HUES64 (cell line): Measurements from ENCODE around the gene SPNS2.

ENCODE experiments used
- H3K27ac ChIP-seq: 2 replicates; pipeline ENCODE4 v1.7.0; 2013; ENCODE audit warnings: low read depth, low read length, inconsistent platforms
- H3K27me3 ChIP-seq: 2 replicates; pipeline ENCODE4 v1.6.1; 2013; ENCODE audit warnings: mild to moderate bottlenecking, low read length; ENCODE audit not compliant: insufficient read depth
- H3K36me3 ChIP-seq: 2 replicates; pipeline ENCODE4 v1.6.1; 2013; ENCODE audit warnings: mild to moderate bottlenecking, low read length; ENCODE audit not compliant: insufficient read depth
- H3K4me1 ChIP-seq: 2 replicates; pipeline ENCODE4 v1.6.1; 2013; ENCODE audit warnings: mild to moderate bottlenecking, low read length, moderate library complexity; ENCODE audit not compliant: insufficient read depth
- H3K4me3 ChIP-seq: 2 replicates; pipeline ENCODE4 v1.5.1; 2013; ENCODE audit warnings: mild to moderate bottlenecking, low read length, moderate library complexity
- H3K9ac ChIP-seq: 2 replicates; pipeline ENCODE4 v1.6.1; 2013; ENCODE audit warnings: mild to moderate bottlenecking, low read depth, low read length
- H3K9me3 ChIP-seq: 2 replicates; pipeline ENCODE4 v1.6.1; 2013; ENCODE audit warnings: low read depth, low read length; ENCODE audit not compliant: insufficient read depth
- whole genome bisulfite sequencing: fragments of 150-250, 120-280 bp; methylation state at CpG from one replicate; pipeline ENCODE4 v1.1.7; 2013; ENCODE audit warnings: missing lambda C conversion rate; 5-methylcytosine and 5-hydroxymethylcytosine counted together

SPNS2 gene

GRCh38 chr17:4549781-4550533, 51.3 kb downstream of the SPNS2 start:
- no peak overlapping the region for H3K9ac ChIP-seq
- H3K36me3 ChIP-seq: peaks cover 91% of the 10 kb centered on the region

GRCh38 chr17:4550534-4551039, 51.9 kb downstream of the SPNS2 start:
- H3K27me3 ChIP-seq: no peaks in the 10 kb centered on the region
- WGBS: 96% methylated on average over 16 of the region's 16 CpGs
- peaks cover 86% of the 10 kb centered on the region for H3K36me3 ChIP-seq
- H3K9ac ChIP-seq: no peak overlapping the region
- peaks cover 7% of the 10 kb centered on the region for H3K4me1 ChIP-seq
- H3K27ac ChIP-seq: no peak overlapping the region
- no peak overlapping the region for H3K4me3 ChIP-seq
- H3K9me3 ChIP-seq: no peaks in the 10 kb centered on the region

More at GRCh38 chr17:4549781-4550533, 51.3 kb downstream of the SPNS2 start:
- peaks cover 5% of the 10 kb centered on the region; the same call in 1 of the 2 replicates for H3K4me1 ChIP-seq
- WGBS: 94% methylated on average over 25 of the region's 25 CpGs
- no peaks in the 10 kb centered on the region for H3K27me3 ChIP-seq
- H3K27ac ChIP-seq: no peak overlapping the region
- no peak overlapping the region for H3K4me3 ChIP-seq
- H3K9me3 ChIP-seq: no peaks in the 10 kb centered on the region

GRCh38 chr17:4551141-4551540, 52.5 kb downstream of the SPNS2 start:
- no peaks in the 10 kb centered on the region for H3K27me3 ChIP-seq
- no peak overlapping the region for H3K9ac ChIP-seq
- no peaks in the 10 kb centered on the region for H3K9me3 ChIP-seq
- H3K4me1 ChIP-seq: peaks cover 12% of the 10 kb centered on the region
- no peak overlapping the region for H3K4me3 ChIP-seq
- H3K27ac ChIP-seq: no peak overlapping the region
- H3K36me3 ChIP-seq: peaks cover 81% of the 10 kb centered on the region
- WGBS: 90% methylated on average over 8 of the region's 8 CpGs

GRCh38 chr17:4551796-4552525, 53.3 kb downstream of the SPNS2 start:
- H3K36me3 ChIP-seq: peaks cover 73% of the 10 kb centered on the region

GRCh38 chr17:4553669-4554068, 55.0 kb downstream of the SPNS2 start:
- no peak overlapping the region for H3K27ac ChIP-seq

More at GRCh38 chr17:4551796-4552525, 53.3 kb downstream of the SPNS2 start:
- no peak overlapping the region for H3K4me3 ChIP-seq
- no peak overlapping the region for H3K9ac ChIP-seq
- peaks cover 16% of the 10 kb centered on the region for H3K4me1 ChIP-seq
- H3K27me3 ChIP-seq: no peaks in the 10 kb centered on the region
- no peak overlapping the region for H3K27ac ChIP-seq
- H3K9me3 ChIP-seq: no peaks in the 10 kb centered on the region
- WGBS: 94% methylated on average over 27 of the region's 27 CpGs

GRCh38 chr17:4554441-4554996, 55.8 kb downstream of the SPNS2 start:
- H3K4me3 ChIP-seq: peak overlapping the region; percentile 77
- no peaks in the 10 kb centered on the region for H3K27me3 ChIP-seq
- 11% methylated on average over 18 of the region's 18 CpGs for WGBS
- H3K27ac ChIP-seq: peak overlapping the region; percentile 85
- peaks cover 47% of the 10 kb centered on the region for H3K36me3 ChIP-seq
- H3K9me3 ChIP-seq: no peaks in the 10 kb centered on the region
- H3K9ac ChIP-seq: peak overlapping the region; percentile 90
- peaks cover 16% of the 10 kb centered on the region for H3K4me1 ChIP-seq

More at GRCh38 chr17:4553669-4554068, 55.0 kb downstream of the SPNS2 start:
- 91% methylated on average over 9 of the region's 9 CpGs for WGBS
- no peaks in the 10 kb centered on the region for H3K9me3 ChIP-seq
- H3K4me1 ChIP-seq: peaks cover 16% of the 10 kb centered on the region
- H3K9ac ChIP-seq: peak overlapping the region; percentile 90; the same call in 1 of the 2 replicates
- H3K4me3 ChIP-seq: peak overlapping the region; percentile 77
- H3K36me3 ChIP-seq: peaks cover 56% of the 10 kb centered on the region
- H3K27me3 ChIP-seq: no peaks in the 10 kb centered on the region

GRCh38 chr17:4554997-4555799, 56.5 kb downstream of the SPNS2 start, which contains the start of gene MYBBP1A:
TSS of gene MYBBP1A (minus strand) at chr17:4555384. CDS start at chr17:4555324, 60 bp downstream.
- peaks cover 16% of the 10 kb centered on the region for H3K4me1 ChIP-seq

GRCh38 chr17:4555873-4556759, 57.4 kb downstream of the SPNS2 start:
- Histone ChIP-seq H3K36me3 (peaks cover 31% of the 10 kb centered on the region), H3K27ac (peak overlapping the region; percentile 85), H3K4me3 (peak overlapping the region; percentile 77), H3K9me3 (no peaks in the 10 kb centered on the region), H3K4me1 (peaks cover 16% of the 10 kb centered on the region), H3K9ac (peak overlapping the region; percentile 90), H3K27me3 (no peaks in the 10 kb centered on the region)
- 75% methylated on average over 15 of the region's 17 CpGs for WGBS

More at GRCh38 chr17:4554997-4555799, 56.5 kb downstream of the SPNS2 start, which contains the start of gene MYBBP1A:
- H3K9ac ChIP-seq: peak within 1 kb of the TSS; percentile 90
- H3K27ac ChIP-seq: peak within 1 kb of the TSS; percentile 85
- H3K36me3 ChIP-seq: peaks cover 40% of the 10 kb centered on the region
- H3K4me3 ChIP-seq: peak within 1 kb of the TSS; percentile 77
- H3K9me3 ChIP-seq: no peaks in the 10 kb centered on the region
- WGBS: 1% methylated on average over 69 of the region's 69 CpGs
- no peaks in the 10 kb centered on the region for H3K27me3 ChIP-seq

GRCh38 chr17:4556996-4557395, 58.3 kb downstream of the SPNS2 start:
- 90% methylated on average over 4 of the region's 4 CpGs for WGBS
- no peaks in the 10 kb centered on the region for H3K27me3 ChIP-seq
- H3K9ac ChIP-seq: no peak overlapping the region
- no peak overlapping the region for H3K4me3 ChIP-seq
- peaks cover 16% of the 10 kb centered on the region for H3K4me1 ChIP-seq
- H3K36me3 ChIP-seq: peaks cover 23% of the 10 kb centered on the region
- H3K27ac ChIP-seq: no peak overlapping the region
- H3K9me3 ChIP-seq: no peaks in the 10 kb centered on the region
